Calu3 (cell line): ENCODE data around the gene AOAH. TPM values are rescaled to one million over a fixed set of nuclear protein-coding genes. Genes with fewer than 3 reads are reported as not detected.

ENCODE experiments used
- BruUV-seq: library from RNA; stranded (reverse); fragments of 400-500 nt; replicated peaks from 2 replicates; lab custom pipeline; 2021; lab: Mats Ljungman, UMichigan
- CTCF ChIA-PET: fragments of 300-600 bp; sonication (Branson Sonifier 250); formaldehyde crosslinking; loops from one replicate; lab custom pipeline; 2022; ENCODE audit warnings: antibody characterized with exemption; lab: Charles Lee
- DNase-seq: peaks from one replicate; pipeline ENCODE4 v3.0.0; 2022
- H3K27ac Mint-ChIP-seq: one replicate; pipeline ENCODE4 v1.8.0; 2022; ENCODE audit warnings: mixed read lengths; ENCODE audit not compliant: unreplicated experiment
- H3K27me3 Mint-ChIP-seq: one replicate; pipeline ENCODE4 v1.8.0; 2022; ENCODE audit warnings: mixed read lengths; ENCODE audit not compliant: unreplicated experiment
- H3K36me3 Mint-ChIP-seq: one replicate; pipeline ENCODE4 v1.8.0; 2022; ENCODE audit warnings: mild to moderate bottlenecking, moderate library complexity, mixed read lengths; ENCODE audit not compliant: insufficient read depth, unreplicated experiment
- H3K4me1 Mint-ChIP-seq: one replicate; pipeline ENCODE4 v1.8.0; 2022; ENCODE audit warnings: mild to moderate bottlenecking, low read depth, mixed read lengths; ENCODE audit not compliant: unreplicated experiment
- H3K4me3 Mint-ChIP-seq: one replicate; pipeline ENCODE4 v1.8.0; 2022; ENCODE audit warnings: mild to moderate bottlenecking, low read depth, moderate library complexity, mixed read lengths; ENCODE audit not compliant: unreplicated experiment
- H3K9me3 Mint-ChIP-seq: one replicate; pipeline ENCODE4 v1.8.0; 2022; ENCODE audit warnings: low read depth, mixed read lengths; ENCODE audit not compliant: unreplicated experiment
- CTCF ChIP-seq: fragments of 200-600 bp; IDR thresholded peaks from one replicate; pipeline ENCODE4 v1.8.0; 2022; ENCODE audit warnings: antibody characterized with exemption; ENCODE audit not compliant: unreplicated experiment
- intact Hi-C: fragments of 100-400 bp; cut with micrococcal nuclease; formaldehyde crosslinking; loops from one replicate; pipeline ENCODE4 v1.10.0; 2022; ENCODE audit not compliant: unreplicated experiment
- total RNA-seq: library from RNA; stranded (reverse); gene quantifications from 2 replicates; pipeline ENCODE4 v1.2.3, GENCODE V29; 2022

The AOAH gene
- total RNA-seq, 1 experiment from 2014 or later: not detected

GRCh38 chr7:36598054-36598674, 126.1 kb downstream of the AOAH start:
- Mint-ChIP-seq H3K27ac (no peak overlapping the region), H3K4me1 (peaks cover 24% of the 10 kb centered on the region), H3K27me3 (no peaks in the 10 kb centered on the region), H3K4me3 (no peak overlapping the region), H3K9me3 (no peaks in the 10 kb centered on the region), H3K36me3 (no peaks in the 10 kb centered on the region)
- TF ChIP-seq CTCF: no peak
- intact Hi-C loops: no loop called here
- CTCF ChIA-PET: no interaction called here
- no TSS peak for BruUV-seq
- no peak for DNase-seq

DNA sequence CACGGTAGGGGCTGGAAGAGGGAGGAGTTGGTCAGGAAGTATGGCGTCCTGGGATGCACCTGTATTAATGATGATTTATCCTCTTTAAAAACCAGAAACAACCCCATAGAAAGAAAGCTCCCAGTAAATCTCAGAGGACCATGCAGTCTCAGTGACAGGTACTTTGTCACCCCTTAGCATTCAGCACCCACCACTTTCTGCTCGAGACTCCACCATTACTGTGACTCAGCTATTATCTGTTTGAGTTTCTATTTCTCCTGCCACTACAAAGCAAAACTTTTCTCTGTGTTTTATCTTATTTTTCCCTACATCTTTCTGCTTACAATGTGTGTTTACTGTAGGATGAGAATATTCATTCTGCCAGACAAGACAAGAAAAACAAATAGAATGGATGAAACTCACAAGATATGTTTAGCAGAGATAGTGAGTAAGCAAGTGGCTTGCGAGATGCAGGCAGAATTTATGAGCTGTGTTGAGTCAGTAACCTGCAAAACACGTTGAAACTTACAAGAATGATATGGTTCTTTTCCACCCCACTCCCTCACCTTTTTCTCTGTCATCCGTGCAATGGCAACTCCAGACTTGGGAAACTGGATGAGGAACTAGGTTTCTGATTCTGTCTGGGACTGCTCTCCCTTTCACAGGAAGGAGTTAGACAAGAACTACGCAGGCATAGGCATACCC, 127.1 kb downstream of the AOAH start:
- no peak for TF ChIP-seq CTCF
- BruUV-seq: no TSS peak
- H3K27me3 Mint-ChIP-seq: peaks cover 2% of the 10 kb centered on the region
- no peak overlapping the region for H3K4me3 Mint-ChIP-seq
- intact Hi-C loops: no loop called here
- CTCF ChIA-PET: no interaction called here
- H3K4me1 Mint-ChIP-seq: peaks cover 23% of the 10 kb centered on the region
- no peak for DNase-seq
- H3K36me3 Mint-ChIP-seq: no peaks in the 10 kb centered on the region
- H3K27ac Mint-ChIP-seq: no peak overlapping the region
- H3K9me3 Mint-ChIP-seq: no peaks in the 10 kb centered on the region

GRCh38 chr7:36594445-36594844, 129.8 kb downstream of the AOAH start:
- Mint-ChIP-seq H3K27ac (no peak overlapping the region), H3K27me3 (peaks cover 30% of the 10 kb centered on the region), H3K4me1 (no peaks in the 10 kb centered on the region), H3K4me3 (no peak overlapping the region), H3K36me3 (no peaks in the 10 kb centered on the region), H3K9me3 (no peaks in the 10 kb centered on the region)
- DNase-seq: no peak
- intact Hi-C loops: no loop called here
- BruUV-seq: no TSS peak
- CTCF ChIA-PET: interaction anchor here (1.1 kb wide), 1 partner anchor 105 kb away, joined by 3 read pairs; no protein-coding TSS in a partner anchor
- TF ChIP-seq CTCF: no peak

- TF ChIP-seq CTCF: no peak
- no peak for DNase-seq
- CTCF ChIA-PET: interaction anchor here (1.2 kb wide), 1 partner anchor 11 kb away, joined by 3 read pairs; no protein-coding TSS in a partner anchor
- Mint-ChIP-seq H3K9me3 (no peaks in the 10 kb centered on the region), H3K4me3 (no peak overlapping the region), H3K27me3 (peaks cover 33% of the 10 kb centered on the region), H3K4me1 (no peaks in the 10 kb centered on the region), H3K36me3 (no peaks in the 10 kb centered on the region), H3K27ac (no peak overlapping the region)
- intact Hi-C loops: no loop called here
- no TSS peak for BruUV-seq
Observed at GRCh38 chr7:36591636-36592035, 132.7 kb downstream of the AOAH start.
